Activated CD8-positive, alpha-beta memory T cell treated with anti-CD3 and anti-CD28 coated beads, Interleukin-2, amount 50 U/mL, for 24 hours (primary cell): ENCODE measurements around the gene PSKH1.
"Not testable (repeated sequence)": the region's sequence is repeated elsewhere in the genome, so short reads cannot be mapped to it uniquely, and the experiment has no call there.

Experiments
- DNase-seq: peaks from one replicate; pipeline ENCODE4 v3.0.0-alpha.2; 2020; ENCODE audit errors: extremely low read depth

Gene PSKH1

GRCh38 chr16:67924140-67924906, 31.3 kb downstream of the PSKH1 start:
- no peak for DNase-seq

- no peak for DNase-seq
These were observed 33.2 kb downstream of the PSKH1 start for GRCh38 chr16:67926181-67926750.

GRCh38 chr16:67927131-67927941, 34.3 kb downstream of the PSKH1 start:
- no peak for DNase-seq

- no peak for DNase-seq
These were observed 35.1 kb downstream of the PSKH1 start for GRCh38 chr16:67928147-67928546.

GRCh38 chr16:67928561-67929364, 35.7 kb downstream of the PSKH1 start:
- peak; percentile 48 for DNase-seq

- no peak for DNase-seq
These were observed 37.1 kb downstream of the PSKH1 start for GRCh38 chr16:67930191-67930590.

- DNase-seq: no peak
These were observed 37.7 kb downstream of the PSKH1 start for GRCh38 chr16:67930678-67931211.

- no peak for DNase-seq
These were observed 38.8 kb downstream of the PSKH1 start, which contains the start of gene CTRL for GRCh38 chr16:67931712-67932461. CTRL (minus strand) TSS chr16:67931862; CDS start chr16:67931852, 10 bp downstream.

- no peak for DNase-seq
These were observed 39.4 kb downstream of the PSKH1 start for GRCh38 chr16:67932462-67932840.

GRCh38 chr16:67933805-67934204, 40.8 kb downstream of the PSKH1 start:
- no peak for DNase-seq

- no peak for DNase-seq
These were observed 41.4 kb downstream of the PSKH1 start for GRCh38 chr16:67934306-67935100.

GRCh38 chr16:67935101-67935401, 42.0 kb downstream of the PSKH1 start:
- DNase-seq: no peak

GRCh38 chr16:67935402-67936123, 42.5 kb downstream of the PSKH1 start:
- peak; percentile 93 for DNase-seq

- DNase-seq: no peak
These were observed 43.2 kb downstream of the PSKH1 start, which contains the start of gene PSMB10 for GRCh38 chr16:67936124-67936879. PSMB10 (minus strand) TSS chr16:67936850; CDS start chr16:67936749, 101 bp downstream.

GRCh38 chr16:67936880-67937605, 44.0 kb downstream of the PSKH1 start:
- DNase-seq: peak; percentile 51

GRCh38 chr16:67937713-67938112, 44.7 kb downstream of the PSKH1 start:
- not testable (repeated sequence) for DNase-seq

- no peak for DNase-seq
These were observed 46.7 kb downstream of the PSKH1 start for GRCh38 chr16:67939507-67940445.
